Activated CD4-positive, alpha-beta T cell treated with anti-CD3 and anti-CD28 coated beads for 4 hours (primary cell): ENCODE results near the gene SLC16A10.
"Not testable (repeated sequence)": the region's sequence is repeated elsewhere in the genome, so short reads cannot be mapped to it uniquely, and the experiment has no call there.

Source experiments
- DNase-seq, 2 donors: peaks; one replicate each; pipeline ENCODE4 v3.0.0-alpha.2; 2020

SLC16A10 gene

GRCh38 chr6:111087106-111087835 is at the start of gene SLC16A10:
TSS of gene SLC16A10 (plus strand) at chr6:111087503. CDS start at chr6:111087753, 250 bp downstream.
- DNase-seq = peak; percentile 74 to 76

- DNase-seq = no peak
Observed at GRCh38 chr6:111038534-111039252, 48.6 kb upstream of the SLC16A10 start.

GRCh38 chr6:111041917-111042316 is 45.4 kb upstream of the SLC16A10 start:
- DNase-seq = no peak

- DNase-seq = no peak
Observed at GRCh38 chr6:111047244-111047643, 40.1 kb upstream of the SLC16A10 start.

GRCh38 chr6:111050261-111051023 is 36.9 kb upstream of the SLC16A10 start:
- DNase-seq = no peak

GRCh38 chr6:111052171-111052570 is 35.1 kb upstream of the SLC16A10 start:
- DNase-seq = no peak

GRCh38 chr6:111057074-111057752 is 30.1 kb upstream of the SLC16A10 start:
- peak in 1 of 2 donors; percentile 1 for DNase-seq

- DNase-seq = no peak
Observed at GRCh38 chr6:111061508-111061907, 25.8 kb upstream of the SLC16A10 start.

GRCh38 chr6:111061985-111062384 is 25.3 kb upstream of the SLC16A10 start:
- DNase-seq = not testable (repeated sequence)

- not testable (repeated sequence) for DNase-seq
Observed at GRCh38 chr6:111062860-111063259, 24.4 kb upstream of the SLC16A10 start.

GRCh38 chr6:111068109-111068865 is 19.0 kb upstream of the SLC16A10 start:
- no peak for DNase-seq

- DNase-seq = no peak
Observed at GRCh38 chr6:111068866-111069234, 18.5 kb upstream of the SLC16A10 start.

- no peak for DNase-seq
Observed at GRCh38 chr6:111069382-111070104, 17.8 kb upstream of the SLC16A10 start.

- DNase-seq = no peak
Observed at GRCh38 chr6:111070105-111071005, 16.9 kb upstream of the SLC16A10 start.

GRCh38 chr6:111072801-111073360 is 14.4 kb upstream of the SLC16A10 start:
- DNase-seq = no peak

GRCh38 chr6:111074311-111074710 is 13.0 kb upstream of the SLC16A10 start:
- no peak for DNase-seq

GRCh38 chr6:111076024-111076695 is 11.1 kb upstream of the SLC16A10 start:
- no peak for DNase-seq

GRCh38 chr6:111080698-111081097 is 6.6 kb upstream of the SLC16A10 start:
- no peak for DNase-seq

GRCh38 chr6:111086685-111087084 is 618 bp upstream of the SLC16A10 start:
- no peak for DNase-seq
